Suprapubic skin (tissue), 4 donors: ENCODE results near the gene TRIM7. TPM values are rescaled to one million over a fixed set of nuclear protein-coding genes. Genes with fewer than 3 reads are reported as not detected.

Source experiments
- DNase-seq, 2 donors: peaks; one replicate each; pipeline ENCODE4 v3.0.0-alpha.2; 2019; ENCODE audit warnings: low spot score in 2 of 2
- H3K27ac ChIP-seq: fragments of 200-600 bp; sonication (generic); one replicate; pipeline ENCODE4 v1.5.1; 2019
- H3K27me3 ChIP-seq: fragments of 200-600 bp; sonication (generic); one replicate; pipeline ENCODE4 v1.5.1; 2019
- H3K36me3 ChIP-seq: fragments of 200-600 bp; sonication (generic); one replicate; pipeline ENCODE4 v1.5.1; 2019
- H3K4me1 ChIP-seq: fragments of 200-600 bp; sonication (generic); one replicate; pipeline ENCODE4 v1.5.1; 2019
- H3K4me3 ChIP-seq: fragments of 200-600 bp; sonication (generic); one replicate; pipeline ENCODE4 v1.5.1; 2019; ENCODE audit warnings: mild to moderate bottlenecking
- H3K9me3 ChIP-seq: fragments of 200-600 bp; sonication (generic); one replicate; pipeline ENCODE4 v1.5.1; 2019
- EP300 ChIP-seq: sonication (generic); formaldehyde crosslinking; IDR thresholded peaks from one replicate; pipeline ENCODE4 v1.6.1; 2017; ENCODE audit warnings: antibody characterized with exemption
- POLR2A ChIP-seq, 2 donors: fragments of 450-650 bp; IDR thresholded peaks; one replicate each; pipeline ENCODE4 v1.6.1; 2017; ENCODE audit warnings: antibody characterized with exemption in 2 of 2, mild to moderate bottlenecking in 2 of 2, moderate library complexity in 2 of 2
- POLR2AphosphoS5 ChIP-seq, 3 donors: sonication (generic); formaldehyde crosslinking; IDR thresholded peaks; one replicate each; pipeline ENCODE4 v1.6.1; 2017; ENCODE audit warnings: antibody characterized with exemption in 3 of 3
- WGBS: methylation state at CpG from one replicate; pipeline ENCODE4 v1.1.5; 2018; 5-methylcytosine and 5-hydroxymethylcytosine counted together
- total RNA-seq, 4 donors: library from RNA; depleted of rRNA; stranded (reverse); fragments of >200 nt; gene quantifications; one replicate each; pipeline ENCODE4 v1.1.0, GENCODE V29; 2016
- TF ChIP-seq, protein P1 (sequence below), 2 donors: fragments of 200-600 bp in 1 of 2; fragments of 450-650 bp in 1 of 2; sonication (generic) in 1 of 2; IDR thresholded peaks; one replicate each; pipeline ENCODE4 v1.5.1; 2016 to 2019; ENCODE audit warnings: antibody characterized with exemption in 2 of 2, mild to moderate bottlenecking in 1 of 2, moderate library complexity in 1 of 2

TRIM7 gene
- total RNA-seq, 4 donors from 2014 or later, result 52.0 to 79.0 (median 69.4) TPM

- H3K27ac ChIP-seq, result no peak overlapping the region
- no peaks in the 10 kb centered on the region for H3K27me3 ChIP-seq
- DNase-seq, result no peak
- TF ChIP-seq POLR2AphosphoS5 (IDR thresholded peaks at IDR 0.05), result no peak
- no peak for TF ChIP-seq EP300
- no peak for TF ChIP-seq POLR2A (IDR thresholded peaks at IDR 0.05)
- TF ChIP-seq, protein P1, sequence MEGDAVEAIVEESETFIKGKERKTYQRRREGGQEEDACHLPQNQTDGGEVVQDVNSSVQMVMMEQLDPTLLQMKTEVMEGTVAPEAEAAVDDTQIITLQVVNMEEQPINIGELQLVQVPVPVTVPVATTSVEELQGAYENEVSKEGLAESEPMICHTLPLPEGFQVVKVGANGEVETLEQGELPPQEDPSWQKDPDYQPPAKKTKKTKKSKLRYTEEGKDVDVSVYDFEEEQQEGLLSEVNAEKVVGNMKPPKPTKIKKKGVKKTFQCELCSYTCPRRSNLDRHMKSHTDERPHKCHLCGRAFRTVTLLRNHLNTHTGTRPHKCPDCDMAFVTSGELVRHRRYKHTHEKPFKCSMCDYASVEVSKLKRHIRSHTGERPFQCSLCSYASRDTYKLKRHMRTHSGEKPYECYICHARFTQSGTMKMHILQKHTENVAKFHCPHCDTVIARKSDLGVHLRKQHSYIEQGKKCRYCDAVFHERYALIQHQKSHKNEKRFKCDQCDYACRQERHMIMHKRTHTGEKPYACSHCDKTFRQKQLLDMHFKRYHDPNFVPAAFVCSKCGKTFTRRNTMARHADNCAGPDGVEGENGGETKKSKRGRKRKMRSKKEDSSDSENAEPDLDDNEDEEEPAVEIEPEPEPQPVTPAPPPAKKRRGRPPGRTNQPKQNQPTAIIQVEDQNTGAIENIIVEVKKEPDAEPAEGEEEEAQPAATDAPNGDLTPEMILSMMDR (IDR thresholded peaks at IDR 0.05), result no peak
- no peaks in the 10 kb centered on the region for H3K9me3 ChIP-seq
- H3K4me3 ChIP-seq, result peak overlapping the region; percentile 83
- H3K4me1 ChIP-seq, result peaks cover 45% of the 10 kb centered on the region
- H3K36me3 ChIP-seq, result no peaks in the 10 kb centered on the region
- WGBS, result 63% methylated on average over 27 of the region's 27 CpGs
These were observed 16.3 kb upstream of the TRIM7 start for GRCh38 chr5:181221105-181221791.

GRCh38 chr5:181220178-181220515, 15.2 kb upstream of the TRIM7 start:
- no peak for DNase-seq
- peaks cover 47% of the 10 kb centered on the region for H3K4me1 ChIP-seq
- H3K36me3 ChIP-seq, result no peaks in the 10 kb centered on the region
- no peaks in the 10 kb centered on the region for H3K9me3 ChIP-seq
- no peak overlapping the region for H3K4me3 ChIP-seq
- no peaks in the 10 kb centered on the region for H3K27me3 ChIP-seq
- TF ChIP-seq POLR2AphosphoS5 (IDR thresholded peaks at IDR 0.05) (no peak), POLR2A (IDR thresholded peaks at IDR 0.05) (no peak)
- H3K27ac ChIP-seq, result no peak overlapping the region
- 97% methylated on average over 10 of the region's 10 CpGs for WGBS

DNA sequence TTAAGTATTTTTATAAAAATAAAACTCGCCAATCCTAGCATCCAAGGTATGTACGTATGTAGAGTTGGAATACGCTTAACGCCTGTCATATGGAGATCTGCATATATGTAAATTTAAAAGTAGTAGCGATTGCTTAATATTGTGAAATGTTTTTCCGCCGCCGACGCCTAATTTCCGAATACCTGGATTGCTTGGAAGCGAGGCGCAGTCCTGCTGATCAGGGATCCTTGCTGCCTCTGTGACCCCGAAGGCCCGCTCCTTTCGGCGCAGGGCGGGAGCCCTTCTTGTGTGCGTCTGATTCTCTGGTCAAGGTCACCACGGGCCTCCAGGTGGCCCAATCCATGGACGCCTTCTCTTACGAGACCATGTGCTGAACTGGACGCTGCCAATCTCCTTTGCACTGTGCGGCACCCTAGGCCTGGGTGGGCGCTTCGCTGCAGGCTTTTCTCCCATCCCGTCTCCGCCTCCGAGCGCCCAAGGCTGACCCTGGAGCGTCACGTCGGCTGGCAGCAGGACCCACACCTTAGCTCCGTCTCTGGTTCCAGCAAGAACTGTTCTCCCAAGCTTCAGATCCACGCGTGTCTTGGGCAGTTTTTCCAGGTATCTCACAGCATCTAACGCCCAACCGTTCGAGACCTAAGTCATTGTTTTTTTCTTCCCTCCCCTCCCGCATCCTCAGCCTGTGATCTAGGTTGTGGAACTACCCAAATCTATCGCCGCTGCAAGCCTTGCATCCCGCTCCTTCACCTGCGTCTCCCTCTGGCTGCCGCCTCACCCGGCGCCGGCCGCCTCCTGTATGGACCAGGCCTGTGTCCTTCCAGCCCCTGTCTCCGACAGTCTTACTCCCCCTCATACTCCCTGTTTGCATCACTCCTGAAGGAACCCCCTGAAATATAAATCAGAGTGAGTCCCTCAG, 14.5 kb upstream of the TRIM7 start:
- no peak overlapping the region for H3K4me3 ChIP-seq
- no peak for DNase-seq
- no peaks in the 10 kb centered on the region for H3K27me3 ChIP-seq
- H3K4me1 ChIP-seq, result peaks cover 41% of the 10 kb centered on the region
- WGBS, result 74% methylated on average over 49 of the region's 49 CpGs
- no peak overlapping the region for H3K27ac ChIP-seq
- no peaks in the 10 kb centered on the region for H3K9me3 ChIP-seq
- TF ChIP-seq POLR2A (IDR thresholded peaks at IDR 0.05) (no peak), EP300 (no peak), POLR2AphosphoS5 (IDR thresholded peaks at IDR 0.05) (no peak)
- TF ChIP-seq, protein P1 (IDR thresholded peaks at IDR 0.05), result no peak
- H3K36me3 ChIP-seq, result no peaks in the 10 kb centered on the region

GRCh38 chr5:181218795-181219124, 13.8 kb upstream of the TRIM7 start:
- Histone ChIP-seq H3K27ac (peak overlapping the region; percentile 66), H3K27me3 (no peaks in the 10 kb centered on the region), H3K4me3 (peak overlapping the region; percentile 46), H3K36me3 (no peaks in the 10 kb centered on the region), H3K9me3 (no peaks in the 10 kb centered on the region), H3K4me1 (peaks cover 33% of the 10 kb centered on the region)
- WGBS, result 22% methylated on average over 10 of the region's 10 CpGs
- DNase-seq, result no peak
- TF ChIP-seq POLR2A (IDR thresholded peaks at IDR 0.05) (no peak), POLR2AphosphoS5 (IDR thresholded peaks at IDR 0.05) (no peak), EP300 (no peak)
- TF ChIP-seq, protein P1 (IDR thresholded peaks at IDR 0.05), result no peak

DNA sequence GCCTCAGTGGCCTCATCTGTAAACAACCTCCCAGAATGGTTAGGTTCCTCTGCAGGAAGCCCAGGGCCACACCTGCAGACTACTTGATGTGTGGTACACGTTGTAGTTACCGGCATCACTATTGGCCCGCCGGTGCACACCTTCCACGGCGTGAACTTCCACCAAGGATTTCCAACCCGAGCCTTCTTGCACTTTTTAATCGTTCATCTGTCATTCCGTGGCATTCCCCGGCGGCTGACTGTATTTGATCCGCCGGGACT, 12.7 kb upstream of the TRIM7 start:
- WGBS, result 2% methylated on average over 8 of the region's 13 CpGs
- no peak for DNase-seq

More for the DNA sequence above, 12.7 kb upstream of the TRIM7 start:
- no peaks in the 10 kb centered on the region for H3K36me3 ChIP-seq
- TF ChIP-seq EP300 (no peak), POLR2AphosphoS5 (IDR thresholded peaks at IDR 0.05) (no peak), POLR2A (IDR thresholded peaks at IDR 0.05) (no peak)
- TF ChIP-seq, protein P1 (IDR thresholded peaks at IDR 0.05), result no peak
- peak overlapping the region; percentile 66 for H3K27ac ChIP-seq
- no peaks in the 10 kb centered on the region for H3K27me3 ChIP-seq
- H3K9me3 ChIP-seq, result no peaks in the 10 kb centered on the region
- peak overlapping the region; percentile 46 for H3K4me3 ChIP-seq
- peaks cover 32% of the 10 kb centered on the region for H3K4me1 ChIP-seq
